ENCODE data around the gene TMC7.
"Not testable (repeated sequence)": the region's sequence is repeated elsewhere in the genome, so short reads cannot be mapped to it uniquely, and the experiment has no call there.

TMC7 gene

DNA sequence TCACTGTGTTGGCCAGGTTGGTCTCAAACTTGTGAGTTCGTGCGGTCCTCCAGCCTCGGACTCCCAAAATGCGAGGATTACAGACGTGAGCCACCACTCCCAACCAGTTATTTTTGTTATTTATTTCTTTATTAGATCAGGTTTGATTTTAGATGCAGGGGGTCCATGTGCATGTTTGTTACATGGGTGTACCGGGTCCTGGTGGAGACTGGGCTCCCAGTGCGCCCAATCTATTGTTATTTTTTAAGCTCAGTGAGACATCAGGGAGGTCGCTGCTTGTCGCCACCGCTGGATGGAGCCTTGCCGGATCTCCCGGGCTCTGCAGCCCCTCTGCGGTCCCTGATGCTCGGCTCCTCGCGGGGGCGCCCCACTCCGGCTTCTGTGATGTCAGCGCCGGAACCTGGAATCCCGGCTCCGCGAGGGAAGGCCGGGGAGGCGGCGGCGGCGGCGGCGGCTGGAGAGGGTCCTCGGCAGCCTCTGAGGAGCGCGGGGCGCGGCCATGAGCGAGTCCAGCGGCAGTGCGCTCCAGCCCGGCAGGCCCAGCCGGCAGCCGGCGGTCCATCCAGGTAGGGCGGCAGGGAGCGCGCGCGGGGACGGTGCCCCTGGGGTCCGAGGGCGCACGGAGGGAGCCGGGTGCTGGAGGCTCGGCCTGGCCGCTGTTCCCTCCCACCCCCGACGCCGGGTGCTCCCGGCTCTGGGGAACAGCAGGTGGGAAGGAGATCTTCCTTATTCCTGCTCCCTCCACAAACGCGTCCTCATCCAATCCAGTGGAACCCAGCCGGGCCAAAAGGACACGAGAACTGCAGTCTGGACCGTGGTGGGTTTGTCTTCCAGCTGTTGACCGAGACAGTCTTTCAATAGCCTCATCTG is at the start of gene TMC7:
TSS of gene TMC7 (plus strand) at position 370 of the 870 bp plus-strand sequence. CDS start at position 500, 130 bp downstream.
- DNase-seq: no peak

- no peak for DNase-seq
These were observed 46.9 kb upstream of the TMC7 start for GRCh38 chr16:18936727-18937340.

GRCh38 chr16:18937390-18937789 is 46.3 kb upstream of the TMC7 start:
- DNase-seq: no peak

DNA sequence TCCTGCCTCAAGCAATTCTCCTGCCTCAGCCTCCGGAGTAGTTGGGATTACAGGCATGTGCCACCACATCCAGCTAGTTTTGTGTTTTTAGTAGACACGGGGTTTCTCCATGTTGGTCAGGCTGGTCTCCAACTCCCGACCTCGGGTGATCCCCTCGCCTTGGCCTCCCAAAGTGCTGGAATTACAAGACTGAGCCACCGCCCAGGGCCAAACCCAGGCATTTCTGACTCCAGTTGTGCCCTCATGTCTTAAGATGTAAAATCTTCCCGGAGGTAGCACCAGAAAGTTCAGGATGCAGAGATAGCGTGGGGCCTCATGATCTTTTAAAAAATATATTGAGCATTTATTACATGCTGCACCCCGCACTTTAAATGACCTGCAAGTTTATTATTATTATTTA is 44.7 kb upstream of the TMC7 start:
- DNase-seq: no peak

- DNase-seq: no peak
These were observed 42.3 kb upstream of the TMC7 start for GRCh38 chr16:18941471-18941870.

GRCh38 chr16:18942061-18942460 is 41.7 kb upstream of the TMC7 start:
- no peak for DNase-seq

DNA sequence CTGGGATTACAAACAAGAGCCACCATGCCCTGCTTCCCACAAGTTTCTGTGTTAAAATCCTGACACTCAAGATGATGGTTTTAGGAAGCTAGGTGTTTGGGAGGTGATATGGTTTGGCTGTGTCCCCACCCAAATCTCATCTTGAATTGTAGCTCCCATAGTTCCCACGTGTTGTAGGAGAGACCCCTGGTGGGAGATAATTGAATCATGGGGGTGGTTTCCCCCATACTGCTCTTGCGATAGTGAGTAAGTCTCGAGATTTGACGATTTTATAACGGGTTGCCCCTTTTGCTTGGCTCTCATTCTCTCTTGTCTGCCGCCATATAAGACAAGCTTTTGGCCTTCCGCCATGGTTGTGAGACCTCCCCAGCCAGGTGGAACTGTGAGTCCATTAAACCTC is 40.3 kb upstream of the TMC7 start:
- DNase-seq: no peak

DNA sequence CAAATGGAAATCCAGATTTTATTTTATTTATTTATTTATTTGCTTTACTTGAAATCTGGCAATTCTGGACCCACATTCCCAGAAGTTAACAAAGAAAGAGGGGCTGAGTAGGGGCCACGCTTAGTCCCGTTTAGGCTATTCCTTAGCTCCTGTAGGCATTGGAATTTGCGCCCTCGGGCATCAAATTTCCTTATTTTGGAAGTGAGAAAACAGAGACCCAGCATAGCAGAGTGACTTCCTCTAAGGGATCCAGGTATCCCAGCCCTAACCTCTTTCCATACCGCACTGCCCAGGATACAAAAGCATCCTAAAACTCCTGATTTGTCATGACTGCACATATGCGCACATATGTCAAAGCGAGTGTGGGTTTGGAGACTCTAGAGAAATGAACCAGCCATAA is 38.5 kb upstream of the TMC7 start:
- DNase-seq: no peak

GRCh38 chr16:18948372-18949020 is 35.2 kb upstream of the TMC7 start:
- DNase-seq: no peak

DNA sequence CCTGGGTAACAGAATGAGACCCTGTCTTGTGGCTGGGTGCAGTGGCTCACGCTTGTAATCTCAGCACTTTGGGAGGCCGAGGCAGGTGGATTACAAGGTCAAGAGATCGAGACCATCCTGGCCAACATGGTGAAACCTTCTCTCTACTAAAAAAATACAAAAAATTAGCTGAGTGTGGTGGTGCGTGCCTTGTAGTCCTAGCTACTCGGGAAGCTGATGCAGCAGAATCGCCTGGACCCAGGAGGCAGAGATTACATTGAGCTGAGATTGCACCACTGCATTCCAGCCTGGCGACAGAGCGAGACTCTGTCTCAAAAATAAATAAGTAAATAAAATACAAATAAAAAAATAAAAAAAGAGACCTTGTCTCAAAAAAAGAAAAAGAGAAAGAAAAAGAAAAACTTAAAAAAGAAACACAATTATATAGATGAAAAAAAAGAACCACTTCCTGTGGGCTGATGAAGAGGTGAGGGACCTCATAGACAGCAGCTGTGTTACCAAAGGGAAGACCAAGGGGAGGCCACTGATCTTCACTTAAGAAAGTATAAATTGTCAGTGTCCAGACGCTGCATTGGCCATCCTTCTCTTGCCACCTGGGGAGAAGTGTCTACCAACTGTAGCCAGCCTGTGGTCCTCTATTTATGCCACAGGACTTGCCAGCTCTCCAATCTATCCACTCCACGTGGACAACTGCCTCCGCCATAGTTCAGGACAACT is 33.1 kb upstream of the TMC7 start:
- no peak for DNase-seq

DNA sequence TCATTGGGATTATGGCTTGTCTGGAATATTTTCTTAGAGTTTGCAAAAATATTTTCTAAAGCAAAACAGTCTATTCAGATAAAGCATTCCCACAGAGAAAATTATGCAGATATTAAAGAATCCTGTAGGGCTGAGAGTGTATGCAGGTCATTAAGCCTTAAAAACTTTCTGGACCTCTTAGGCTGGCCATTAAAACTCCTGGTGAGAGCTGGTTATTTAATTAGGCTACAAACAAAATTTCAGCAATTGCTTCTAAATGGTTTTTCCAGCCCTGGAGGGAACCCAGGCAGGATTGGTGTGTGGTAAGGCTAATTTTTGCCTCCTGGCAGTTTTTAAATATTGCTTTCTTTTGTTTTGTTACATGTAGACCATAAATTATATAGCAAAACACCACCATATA is 30.2 kb upstream of the TMC7 start:
- DNase-seq: no peak

DNA sequence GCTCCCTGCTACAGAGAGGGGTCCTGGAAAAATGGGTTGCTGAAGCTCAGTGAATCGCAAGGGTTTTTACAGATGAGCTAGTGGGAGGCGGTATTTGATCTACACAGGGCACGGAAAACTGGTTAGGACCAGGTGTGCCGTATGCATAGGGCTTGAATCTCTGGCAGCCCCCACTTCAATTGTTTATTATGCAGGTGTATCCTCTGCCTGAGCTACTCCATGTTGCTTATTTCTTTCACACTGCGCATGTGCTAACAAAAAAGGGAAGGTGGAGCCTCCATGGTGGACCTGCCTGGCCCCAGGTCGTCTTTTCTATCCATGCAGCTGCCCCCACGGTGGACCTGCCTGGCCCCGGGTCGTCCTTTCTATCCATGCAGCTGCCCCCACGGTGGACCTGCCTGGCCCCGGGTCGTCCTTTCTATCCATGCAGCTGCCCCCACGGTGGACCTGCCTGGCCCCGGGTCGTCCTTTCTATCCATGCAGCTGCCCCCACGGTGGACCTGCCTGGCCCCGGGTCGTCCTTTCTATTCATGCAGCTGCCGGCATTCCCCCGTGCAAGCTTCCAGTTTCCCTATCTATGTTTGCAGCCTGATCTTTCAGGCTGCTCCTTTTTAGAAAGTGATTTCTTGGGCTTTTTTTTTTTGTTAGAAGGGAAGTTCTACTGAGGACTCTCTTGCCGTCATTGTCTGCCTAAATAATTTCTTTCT is 27.7 kb upstream of the TMC7 start:
- peak in 2 of 6 experiments; percentile 30 to 58 for DNase-seq

DNA sequence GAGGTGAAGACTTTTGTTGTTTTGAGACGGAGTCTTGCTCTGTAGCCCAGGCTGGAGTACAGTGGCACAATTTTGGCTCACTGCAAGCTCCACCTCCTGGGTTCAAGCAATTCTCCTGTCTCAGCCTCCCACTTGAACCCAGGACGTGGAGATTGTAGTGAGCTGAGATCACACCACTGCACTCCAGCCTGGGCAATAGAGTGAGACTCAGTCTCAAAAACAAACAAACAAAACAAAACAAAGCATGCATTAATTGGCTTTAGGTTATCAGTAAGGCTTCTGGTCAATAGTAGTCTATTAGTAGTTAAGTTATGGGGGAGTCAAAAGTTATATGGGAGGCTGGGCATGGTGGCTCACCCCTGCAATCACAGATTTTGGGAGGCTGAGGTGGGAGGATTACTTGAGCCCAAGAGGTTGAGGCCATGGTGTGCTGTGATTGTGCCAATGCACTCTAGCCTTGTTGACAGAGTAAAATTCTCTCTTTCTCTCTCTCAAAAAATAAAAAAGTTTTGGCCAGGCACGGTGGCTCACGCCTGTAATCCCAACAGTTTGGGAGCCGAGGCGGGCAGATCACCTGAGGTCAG is 27.0 kb upstream of the TMC7 start:
- DNase-seq: not testable (repeated sequence)

- DNase-seq: no peak
These were observed 25.1 kb upstream of the TMC7 start for GRCh38 chr16:18958621-18959029.

GRCh38 chr16:18959031-18959505 is 24.7 kb upstream of the TMC7 start:
- DNase-seq: no peak

- DNase-seq: no peak
These were observed 18.2 kb upstream of the TMC7 start for GRCh38 chr16:18965555-18965954.

DNA sequence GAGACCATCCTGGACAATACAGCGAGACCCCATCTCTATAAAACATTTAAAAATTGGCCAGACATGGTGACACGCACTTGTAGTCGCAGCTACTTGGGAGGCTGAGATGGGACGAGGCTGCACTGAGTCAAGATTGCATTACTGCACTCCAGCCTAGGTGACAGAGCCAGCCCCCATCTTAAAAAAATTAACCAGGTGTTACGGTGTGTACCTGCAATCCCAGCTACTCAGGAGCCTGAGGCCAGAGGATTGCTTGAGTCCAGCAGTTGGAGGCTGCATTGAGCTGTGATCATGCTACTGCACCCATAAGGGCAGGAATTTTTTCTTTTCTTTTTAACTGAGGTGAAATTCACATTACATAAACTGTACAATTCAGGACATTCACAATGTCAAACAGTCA is 16.9 kb upstream of the TMC7 start:
- DNase-seq: no peak

DNA sequence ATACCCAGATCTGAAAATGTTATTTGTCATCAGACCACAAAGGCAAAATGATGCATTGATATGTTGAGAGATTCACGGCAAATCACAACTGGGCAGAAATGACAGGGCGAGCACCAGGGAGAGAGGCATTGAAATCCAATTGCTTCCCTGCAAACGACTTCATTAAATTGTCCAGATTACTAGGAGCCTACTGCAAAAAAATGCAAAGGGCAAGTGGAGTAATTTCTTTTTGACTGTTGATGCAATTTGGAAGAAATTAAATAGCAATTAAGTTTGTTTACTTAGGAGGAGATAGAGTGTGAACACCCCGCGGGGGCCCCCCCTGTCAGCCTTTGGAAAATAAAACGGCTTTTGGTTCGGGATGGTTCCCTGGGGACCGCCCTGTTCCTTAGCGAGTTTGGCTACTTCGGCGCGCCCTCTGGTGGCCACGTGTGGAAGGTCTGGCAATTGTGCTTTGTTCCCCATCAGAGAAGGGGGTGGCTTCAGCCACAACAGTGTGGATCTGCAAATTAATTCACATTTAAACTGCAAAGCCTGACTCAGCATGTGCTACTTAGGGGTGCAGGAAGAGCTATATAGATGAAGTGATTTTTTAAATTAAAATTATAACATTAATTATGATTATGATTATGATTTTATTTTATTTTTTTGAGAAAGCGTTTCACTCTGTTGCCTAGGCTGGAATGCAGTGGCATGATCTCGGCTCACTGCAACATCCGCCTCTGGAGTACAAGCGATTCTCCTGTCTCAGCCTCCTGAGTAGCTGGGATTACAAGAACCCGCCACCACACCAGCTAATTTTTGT is 14.5 kb upstream of the TMC7 start:
- DNase-seq: peak; percentile 23 to 77 (median 64)

- no peak for DNase-seq
These were observed 13.9 kb upstream of the TMC7 start for GRCh38 chr16:18969855-18970240.

- DNase-seq: no peak
These were observed 8.6 kb upstream of the TMC7 start for GRCh38 chr16:18975109-18975508.

GRCh38 chr16:18979936-18980335 is 3.8 kb upstream of the TMC7 start:
- DNase-seq: no peak
